Keratinocyte (primary cell): ENCODE measurements around the gene MYL12A. TPM values are rescaled to one million over a fixed set of nuclear protein-coding genes. Genes with fewer than 3 reads are reported as not detected.

ENCODE experiments used
- DNase-seq: peaks from one replicate; pipeline ENCODE4 v3.0.0-alpha.2; 2011; ENCODE audit warnings: low read depth, missing footprints, low spot score
- FAIRE-seq: peaks from 2 replicates; lab custom pipeline; 2011; peaks lifted over from hg19 to GRCh38; lab: Jason Lieb, UNC
- H2AFZ ChIP-seq: 2 replicates; pipeline ENCODE4 v1.6.0; 2012; ENCODE audit warnings: low read length, control low read depth, inconsistent platforms; ENCODE audit not compliant: control insufficient read depth
- H3K27ac ChIP-seq: 2 replicates; pipeline ENCODE4 v1.5.1; 2011; ENCODE audit warnings: low read length; ENCODE audit not compliant: control insufficient read depth, insufficient read depth
- H3K27me3 ChIP-seq: 3 replicates; pipeline ENCODE4 v1.6.0; 2011; ENCODE audit warnings: low read length; ENCODE audit not compliant: control insufficient read depth, insufficient read depth; ENCODE audit errors: extremely low read depth
- H3K36me3 ChIP-seq, 2 experiments: 2 replicates in 1 of 2; 3 replicates in 1 of 2; pipeline ENCODE4 v1.5.1; 2011; ENCODE audit warnings: low read length in 2 of 2, mild to moderate bottlenecking in 1 of 2; ENCODE audit not compliant: control insufficient read depth in 2 of 2, insufficient read depth in 2 of 2; ENCODE audit errors: extremely low read depth in 1 of 2
- H3K4me1 ChIP-seq: 3 replicates; pipeline ENCODE4 v1.5.1; 2011; ENCODE audit warnings: low read length; ENCODE audit not compliant: control insufficient read depth, insufficient read depth; ENCODE audit errors: extremely low read depth
- H3K4me2 ChIP-seq: 3 replicates; pipeline ENCODE4 v1.6.0; 2011; ENCODE audit warnings: low read depth, low read length; ENCODE audit not compliant: control insufficient read depth, insufficient read depth; ENCODE audit errors: extremely low read depth
- H3K4me3 ChIP-seq, 3 experiments: fragments of 200-600 bp in 1 of 3; sonication (generic) in 1 of 3; 2 replicates in 2 of 3; 3 replicates in 1 of 3; pipeline ENCODE4 v1.5.1; 2011 to 2016; ENCODE audit warnings: low read length in 3 of 3, mild to moderate bottlenecking in 3 of 3, control low read depth in 2 of 3, inconsistent platforms in 1 of 3, low read depth in 1 of 3, mixed read lengths in 1 of 3, mixed run types in 1 of 3, moderate library complexity in 1 of 3; ENCODE audit not compliant: control insufficient read depth in 2 of 3, insufficient read depth in 2 of 3; ENCODE audit errors: extremely low read depth in 1 of 3
- H3K79me2 ChIP-seq: 2 replicates; pipeline ENCODE4 v1.6.0; 2012; ENCODE audit warnings: low read length; ENCODE audit not compliant: control insufficient read depth, insufficient read depth
- H3K9ac ChIP-seq: 3 replicates; pipeline ENCODE4 v1.6.0; 2011; ENCODE audit warnings: low read length; ENCODE audit not compliant: control insufficient read depth, insufficient read depth; ENCODE audit errors: extremely low read depth
- H3K9me1 ChIP-seq: 3 replicates; pipeline ENCODE4 v1.6.0; 2011; ENCODE audit warnings: low read length; ENCODE audit not compliant: control insufficient read depth, insufficient read depth; ENCODE audit errors: extremely low read depth
- H3K9me3 ChIP-seq: 2 replicates; pipeline ENCODE4 v1.5.1; 2012; ENCODE audit warnings: low read depth, low read length; ENCODE audit not compliant: control insufficient read depth
- H4K20me1 ChIP-seq: 3 replicates; pipeline ENCODE4 v1.6.0; 2011; ENCODE audit warnings: low read length; ENCODE audit not compliant: control insufficient read depth, insufficient read depth; ENCODE audit errors: extremely low read depth
- EZH2 ChIP-seq: IDR thresholded peaks from one replicate; pipeline ENCODE4 v1.6.1; 2012; ENCODE audit warnings: inconsistent platforms, mild to moderate bottlenecking, low read length, moderate library complexity
- dilution Hi-C: fragments of 300-500 bp; cut with MboI; formaldehyde crosslinking; loops from one replicate; pipeline ENCODE4 v1.7.0; 2020; ENCODE audit warnings: low sequenced_read_pairs; ENCODE audit not compliant: extremely low pct_ligation_motif_present
- polyA plus RNA-seq, 5 experiments: library from polyadenylated mRNA; depleted of rRNA in 3 of 5; stranded (reverse) in 3 of 5; stranded (forward) in 1 of 5; unstranded in 1 of 5; fragments of >200 nt; gene quantifications; 1 replicate in 1 of 5; 2 replicates in 3 of 5; 3 replicates in 1 of 5; pipeline versions ENCODE4 v1.2.1 to v1.2.3, GENCODE V29; 2011 to 2012; ENCODE audit warnings: missing spikeins in 2 of 5, low read depth in 1 of 5, low replicate concordance in 1 of 5
- TF ChIP-seq, protein P1 (sequence below), 3 experiments: IDR thresholded peaks in 1 of 3; conservative IDR thresholded peaks in 1 of 3; optimal IDR thresholded peaks in 1 of 3; 2 replicates in 2 of 3; 3 replicates in 1 of 3; pipeline versions ENCODE3 to v1.5.1; 2011; ENCODE audit warnings: low read length in 3 of 3, mild to moderate bottlenecking in 3 of 3, moderate library complexity in 2 of 3, control low read depth in 1 of 3, inconsistent platforms in 1 of 3; ENCODE audit not compliant: insufficient read depth in 2 of 3; ENCODE audit errors: extremely low read depth in 1 of 3

Gene MYL12A
- polyA plus RNA-seq, 1 donor (not counting 4 experiments of a cell fraction or from before 2014, with no cell fraction given): 759 TPM

- no peak overlapping the region for H3K4me3 ChIP-seq
- no peaks in the 10 kb centered on the region for H4K20me1 ChIP-seq
- no peaks in the 10 kb centered on the region for H3K36me3 ChIP-seq
- no peak overlapping the region for H2AFZ ChIP-seq
- no peaks in the 10 kb centered on the region for H3K9me3 ChIP-seq
- no peak for DNase-seq
- no peak overlapping the region for H3K4me2 ChIP-seq
- dilution Hi-C loops: no loop called here
- TF ChIP-seq, protein P1, sequence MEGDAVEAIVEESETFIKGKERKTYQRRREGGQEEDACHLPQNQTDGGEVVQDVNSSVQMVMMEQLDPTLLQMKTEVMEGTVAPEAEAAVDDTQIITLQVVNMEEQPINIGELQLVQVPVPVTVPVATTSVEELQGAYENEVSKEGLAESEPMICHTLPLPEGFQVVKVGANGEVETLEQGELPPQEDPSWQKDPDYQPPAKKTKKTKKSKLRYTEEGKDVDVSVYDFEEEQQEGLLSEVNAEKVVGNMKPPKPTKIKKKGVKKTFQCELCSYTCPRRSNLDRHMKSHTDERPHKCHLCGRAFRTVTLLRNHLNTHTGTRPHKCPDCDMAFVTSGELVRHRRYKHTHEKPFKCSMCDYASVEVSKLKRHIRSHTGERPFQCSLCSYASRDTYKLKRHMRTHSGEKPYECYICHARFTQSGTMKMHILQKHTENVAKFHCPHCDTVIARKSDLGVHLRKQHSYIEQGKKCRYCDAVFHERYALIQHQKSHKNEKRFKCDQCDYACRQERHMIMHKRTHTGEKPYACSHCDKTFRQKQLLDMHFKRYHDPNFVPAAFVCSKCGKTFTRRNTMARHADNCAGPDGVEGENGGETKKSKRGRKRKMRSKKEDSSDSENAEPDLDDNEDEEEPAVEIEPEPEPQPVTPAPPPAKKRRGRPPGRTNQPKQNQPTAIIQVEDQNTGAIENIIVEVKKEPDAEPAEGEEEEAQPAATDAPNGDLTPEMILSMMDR (optimal IDR thresholded peaks at IDR 0.05 in 1 of 3, IDR thresholded peaks at IDR 0.05 in 1 of 3, conservative IDR thresholded peaks at IDR 0.05 in 1 of 3; ENCODE audit: extremely low read depth in 1 of 3, insufficient read depth in 2 of 3, low read length in 3 of 3): no peak
- no peak for TF ChIP-seq EZH2
- FAIRE-seq: no peak
- no peaks in the 10 kb centered on the region for H3K79me2 ChIP-seq
- H3K9me1 ChIP-seq: no peaks in the 10 kb centered on the region
- H3K27ac ChIP-seq: no peak overlapping the region
- no peaks in the 10 kb centered on the region for H3K4me1 ChIP-seq
- H3K27me3 ChIP-seq: no peaks in the 10 kb centered on the region
- no peak overlapping the region for H3K9ac ChIP-seq
Observed at GRCh38 chr18:3225588-3225987, 22.0 kb upstream of the MYL12A start.

- dilution Hi-C loops: no loop called here
- H3K4me3 ChIP-seq: no peak overlapping the region
- no peaks in the 10 kb centered on the region for H4K20me1 ChIP-seq
- H3K36me3 ChIP-seq: no peaks in the 10 kb centered on the region
- DNase-seq: no peak
- H2AFZ ChIP-seq: no peak overlapping the region
- H3K9me3 ChIP-seq: no peaks in the 10 kb centered on the region
- H3K9ac ChIP-seq: no peak overlapping the region
- H3K4me1 ChIP-seq: no peaks in the 10 kb centered on the region
- FAIRE-seq: no peak
- no peak for TF ChIP-seq EZH2
- TF ChIP-seq, protein P1 (optimal IDR thresholded peaks at IDR 0.05 in 1 of 3, IDR thresholded peaks at IDR 0.05 in 1 of 3, conservative IDR thresholded peaks at IDR 0.05 in 1 of 3; ENCODE audit: extremely low read depth in 1 of 3, insufficient read depth in 2 of 3, low read length in 3 of 3): no peak
- no peak overlapping the region for H3K27ac ChIP-seq
- no peaks in the 10 kb centered on the region for H3K27me3 ChIP-seq
- no peak overlapping the region for H3K4me2 ChIP-seq
- H3K79me2 ChIP-seq: no peaks in the 10 kb centered on the region
- no peaks in the 10 kb centered on the region for H3K9me1 ChIP-seq
Observed at GRCh38 chr18:3226048-3226447, 21.6 kb upstream of the MYL12A start.
